ENCODE data around the gene UNKL.

GRCh38 chr16:1387331-1387730 lies 27.2 kb downstream of the UNKL start:
- TF ChIP-seq CTCF (IDR thresholded peaks at IDR 0.05; ENCODE audit: low read length), result no peak
- no peak for TF ChIP-seq EZH2 (IDR thresholded peaks at IDR 0.05; ENCODE audit: borderline replicate concordance, low read length)

Measured in OCI-LY1 (cell line).